Subcutaneous abdominal adipose tissue (tissue), 5 donors: ENCODE measurements around the gene GPATCH8.
"Not testable (repeated sequence)": the region's sequence is repeated elsewhere in the genome, so short reads cannot be mapped to it uniquely, and the experiment has no call there.

Experiments used
- H3K27ac ChIP-seq: one replicate; pipeline ENCODE4 v1.7.0; 2013; ENCODE audit warnings: low read depth, mild to moderate bottlenecking, inconsistent platforms, low read length, moderate library complexity
- H3K27me3 ChIP-seq, 5 donors: one replicate each; pipeline ENCODE4 v1.7.0; 2013; ENCODE audit warnings: low read length in 5 of 5, inconsistent platforms in 1 of 5; ENCODE audit not compliant: control insufficient read depth in 5 of 5, insufficient read depth in 4 of 5
- H3K36me3 ChIP-seq, 5 donors: one replicate each; pipeline ENCODE4 v1.7.0; 2013; ENCODE audit warnings: low read length in 5 of 5; ENCODE audit not compliant: control insufficient read depth in 5 of 5, insufficient read depth in 5 of 5
- H3K4me1 ChIP-seq, 5 donors: one replicate each; pipeline ENCODE4 v1.7.0; 2013; ENCODE audit warnings: low read length in 5 of 5, mild to moderate bottlenecking in 3 of 5, moderate library complexity in 1 of 5; ENCODE audit not compliant: control insufficient read depth in 5 of 5, insufficient read depth in 5 of 5
- H3K4me3 ChIP-seq, 5 donors: one replicate each; pipeline ENCODE4 v1.7.0; 2013; ENCODE audit warnings: low read length in 5 of 5, low read depth in 1 of 5
- H3K9ac ChIP-seq, 5 donors: one replicate each; pipeline ENCODE4 v1.7.0; 2013; ENCODE audit warnings: low read length in 5 of 5, mild to moderate bottlenecking in 4 of 5, moderate library complexity in 3 of 5
- H3K9me3 ChIP-seq, 5 donors: one replicate each; pipeline ENCODE4 v1.7.0; 2013; ENCODE audit warnings: low read length in 5 of 5; ENCODE audit not compliant: control insufficient read depth in 5 of 5
- donor health status: healthy.
- donor health status: healthy.
- donor health status: healthy.
- donor health status: healthy.
- donor health status: healthy.

Gene GPATCH8

DNA sequence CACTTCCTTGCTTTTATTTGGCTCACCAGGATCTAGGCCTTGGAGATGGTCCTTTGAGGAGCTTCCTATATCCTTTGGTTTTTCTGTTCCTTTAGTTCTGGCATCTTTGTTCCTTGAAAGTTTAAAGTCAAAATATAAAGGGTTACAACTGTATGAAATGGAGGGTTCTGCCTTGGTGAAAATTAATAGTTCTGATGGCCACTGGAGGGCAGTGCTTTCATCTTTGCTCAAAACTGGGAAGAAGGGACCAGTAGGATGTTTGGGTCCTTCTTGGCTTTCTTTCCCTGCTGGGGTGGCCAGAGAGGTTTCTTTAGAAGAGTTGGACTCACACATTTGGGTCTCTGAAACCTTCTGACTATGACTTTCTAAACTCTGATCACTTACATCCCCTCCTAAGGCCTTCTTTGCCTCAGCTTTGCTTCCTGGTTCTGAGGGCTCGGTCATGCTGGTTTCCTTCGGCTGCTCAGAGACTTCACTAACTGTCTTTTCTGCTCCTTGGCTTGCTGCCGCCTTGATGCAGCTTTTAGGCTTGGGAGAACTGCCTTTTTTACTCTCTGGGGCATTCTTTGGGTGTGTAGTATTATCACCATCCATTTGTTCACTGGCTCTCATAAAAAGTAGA lies 102.9 kb downstream of the GPATCH8 start:
- H3K4me3 ChIP-seq = no peak overlapping the region
- H3K9me3 ChIP-seq = no peaks in the 10 kb centered on the region
- H3K27ac ChIP-seq = no peak overlapping the region
- H3K27me3 ChIP-seq = no peaks in the 10 kb centered on the region
- H3K9ac ChIP-seq = peak overlapping the region in 1 of 5 donors; percentile 30
- peaks cover 12 to 69% (median 57%) of the 10 kb centered on the region in 5 donors for H3K36me3 ChIP-seq
- H3K4me1 ChIP-seq = no peaks in the 10 kb centered on the region

GRCh38 chr17:44398692-44399691 lies 104.2 kb downstream of the GPATCH8 start:
- Histone ChIP-seq H3K36me3 (peaks cover 12 to 64% (median 56%) of the 10 kb centered on the region in 5 donors), H3K9me3 (no peaks in the 10 kb centered on the region), H3K27me3 (no peaks in the 10 kb centered on the region), H3K4me3 (no peak overlapping the region), H3K27ac (no peak overlapping the region), H3K4me1 (no peaks in the 10 kb centered on the region), H3K9ac (no peak overlapping the region)

- Histone ChIP-seq H3K4me3 (no peak overlapping the region), H3K27ac (no peak overlapping the region), H3K4me1 (no peaks in the 10 kb centered on the region), H3K9me3 (no peaks in the 10 kb centered on the region), H3K9ac (no peak overlapping the region), H3K27me3 (no peaks in the 10 kb centered on the region), H3K36me3 (peaks cover 12 to 57% (median 50%) of the 10 kb centered on the region in 5 donors)
Observed at GRCh38 chr17:44397479-44398440, 105.4 kb downstream of the GPATCH8 start.

DNA sequence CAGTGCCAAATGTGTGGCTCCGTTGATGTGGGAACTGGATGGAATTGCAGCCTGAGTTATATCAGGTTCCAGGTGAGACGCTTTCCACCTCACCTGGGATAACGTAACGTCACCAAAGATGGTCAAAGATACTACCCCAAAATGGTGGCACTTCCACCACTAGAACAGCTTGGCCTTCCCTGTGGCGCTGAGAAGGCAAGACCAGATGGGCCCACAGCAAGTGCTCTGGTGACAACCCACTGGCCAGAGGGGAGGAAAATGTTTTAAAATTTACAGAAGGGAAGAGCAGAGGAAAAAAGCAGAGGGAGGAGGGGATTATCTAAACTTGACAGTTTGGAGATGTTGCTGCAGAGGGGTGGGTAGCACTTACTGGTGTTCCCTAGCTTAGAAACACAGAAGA lies 106.3 kb downstream of the GPATCH8 start:
- Histone ChIP-seq H3K4me1 (no peaks in the 10 kb centered on the region), H3K36me3 (peaks cover 12 to 51% (median 48%) of the 10 kb centered on the region in 5 donors), H3K9me3 (no peaks in the 10 kb centered on the region), H3K4me3 (no peak overlapping the region), H3K9ac (no peak overlapping the region), H3K27me3 (no peaks in the 10 kb centered on the region), H3K27ac (no peak overlapping the region)

- Histone ChIP-seq H3K4me3 (no peak overlapping the region), H3K27me3 (no peaks in the 10 kb centered on the region), H3K9ac (no peak overlapping the region), H3K27ac (no peak overlapping the region), H3K4me1 (no peaks in the 10 kb centered on the region), H3K36me3 (peaks cover 0 to 33% (median 31%) of the 10 kb centered on the region in 5 donors), H3K9me3 (no peaks in the 10 kb centered on the region)
Observed at GRCh38 chr17:44394833-44395232, 108.4 kb downstream of the GPATCH8 start.

DNA sequence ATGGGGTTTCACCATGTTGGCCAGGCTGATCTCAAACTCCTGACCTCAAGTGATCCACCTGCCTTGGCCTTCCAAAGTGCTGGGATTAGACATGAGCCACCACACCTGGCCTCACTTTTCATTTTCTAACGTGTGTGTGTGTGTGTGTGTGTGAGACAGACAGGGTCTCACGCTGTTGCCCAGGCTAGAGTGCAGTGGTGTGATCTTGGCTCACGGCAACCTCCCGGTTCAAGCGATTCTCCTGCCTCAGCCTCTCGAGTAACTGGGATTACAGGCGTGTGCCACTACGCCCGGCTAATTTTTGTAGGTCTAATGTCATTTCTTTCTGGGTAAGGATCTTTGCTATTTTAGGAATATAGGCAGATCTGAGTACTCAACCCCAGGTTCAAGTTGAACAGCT lies 109.1 kb downstream of the GPATCH8 start:
- not testable (repeated sequence) for H3K4me1 ChIP-seq, H3K9ac ChIP-seq, H3K27me3 ChIP-seq, H3K27ac ChIP-seq, H3K9me3 ChIP-seq, H3K4me3 ChIP-seq
- peaks cover 0 to 26% (median 24%) of the 10 kb centered on the region in 5 donors for H3K36me3 ChIP-seq

- Histone ChIP-seq H3K9ac (no peak overlapping the region), H3K4me3 (no peak overlapping the region), H3K9me3 (no peaks in the 10 kb centered on the region), H3K27ac (no peak overlapping the region), H3K4me1 (peaks cover 0 to 9% (median 8%) of the 10 kb centered on the region in 5 donors), H3K36me3 (peaks cover 0 to 2% (median 0%) of the 10 kb centered on the region in 5 donors), H3K27me3 (peaks cover 0 to 6% (median 0%) of the 10 kb centered on the region in 5 donors)
Observed at GRCh38 chr17:44390250-44390870, 112.8 kb downstream of the GPATCH8 start.

- Histone ChIP-seq H3K9ac (no peak overlapping the region), H3K4me1 (peaks cover 0 to 13% (median 12%) of the 10 kb centered on the region in 5 donors)
Observed at GRCh38 chr17:44389723-44390202, 113.4 kb downstream of the GPATCH8 start.

GRCh38 chr17:44389281-44389680 lies 113.9 kb downstream of the GPATCH8 start, which contains the start of gene ITGA2B:
Gene ITGA2B (minus strand): TSS chr17:44389649. CDS start chr17:44389473, 176 bp downstream.
- Histone ChIP-seq H3K36me3 (no peaks in the 10 kb centered on the region), H3K9me3 (no peaks in the 10 kb centered on the region), H3K4me1 (peaks cover 0 to 18% (median 17%) of the 10 kb centered on the region in 5 donors)

More at GRCh38 chr17:44389723-44390202, 113.4 kb downstream of the GPATCH8 start:
- no peak overlapping the region for H3K27ac ChIP-seq
- peaks cover 0 to 7% (median 0%) of the 10 kb centered on the region in 5 donors for H3K27me3 ChIP-seq
- H3K4me3 ChIP-seq = no peak overlapping the region
- no peaks in the 10 kb centered on the region for H3K36me3 ChIP-seq
- H3K9me3 ChIP-seq = no peaks in the 10 kb centered on the region

More at GRCh38 chr17:44389281-44389680, 113.9 kb downstream of the GPATCH8 start, which contains the start of gene ITGA2B:
- H3K27ac ChIP-seq = no peak within 1 kb of the TSS
- no peak within 1 kb of the TSS for H3K9ac ChIP-seq
- H3K27me3 ChIP-seq = peaks cover 0 to 12% (median 0%) of the 10 kb centered on the region in 5 donors
- H3K4me3 ChIP-seq = no peak within 1 kb of the TSS
